Stromal cell of bone marrow (primary cell): ENCODE measurements around the gene CCDC141.

Experiments
- DNase-seq: peaks from one replicate; pipeline ENCODE4 v3.0.0-alpha.2; 2012; ENCODE audit warnings: low read depth

The CCDC141 gene

DNA sequence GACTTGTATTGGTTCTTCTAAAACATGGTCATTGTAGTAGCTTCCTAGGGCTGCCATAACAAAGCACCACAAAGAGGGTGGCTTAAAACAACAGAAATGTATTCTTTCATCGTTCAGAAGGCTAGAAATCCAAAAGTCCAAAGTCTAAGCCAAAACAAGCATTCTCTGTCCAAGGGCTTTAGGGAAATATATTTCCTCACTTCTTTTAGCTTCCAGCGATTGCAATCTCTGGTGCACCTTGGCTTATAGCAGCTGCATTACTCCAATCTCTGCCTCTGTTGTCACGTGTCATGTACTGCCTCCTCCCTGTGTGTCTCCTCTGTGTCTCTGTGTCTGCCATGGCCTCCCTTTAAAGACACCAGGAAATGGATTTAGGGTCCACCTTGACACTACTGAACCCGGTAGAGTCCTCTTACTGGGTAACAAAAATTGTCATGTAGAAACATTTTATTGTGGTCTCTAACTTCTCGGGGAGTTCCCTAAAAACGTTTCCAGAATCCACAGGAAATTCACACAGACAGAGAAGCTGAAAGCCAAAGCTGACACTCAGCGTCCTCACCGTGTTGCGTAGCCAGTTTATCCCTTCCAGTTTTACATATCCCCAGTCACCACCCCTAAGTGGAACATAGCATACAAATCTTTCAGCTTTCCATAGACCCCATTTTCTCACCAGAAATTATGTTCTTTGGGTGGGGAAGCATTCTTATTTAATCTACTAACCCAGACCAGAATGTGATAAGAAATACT is 222.0 kb downstream of the CCDC141 start:
- peak; percentile 23 for DNase-seq

DNA sequence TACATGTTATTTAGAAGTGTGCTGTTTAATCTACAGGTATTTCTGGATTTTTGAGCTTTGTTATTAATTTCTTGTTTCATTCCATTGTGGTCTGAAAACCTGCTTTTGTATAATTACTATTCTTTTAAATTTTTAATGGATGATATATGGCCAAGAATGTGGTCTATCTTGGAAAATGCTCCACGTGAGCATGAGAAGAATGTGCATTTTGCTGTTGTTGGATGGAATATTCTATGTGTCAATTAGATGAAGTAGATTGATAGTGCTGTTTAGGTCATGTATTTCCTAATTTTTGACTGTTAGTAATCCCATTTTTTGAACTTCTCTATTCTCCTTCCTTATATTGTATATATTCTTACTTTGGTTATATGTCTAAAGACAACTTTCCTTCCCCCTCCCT is 222.8 kb downstream of the CCDC141 start:
- no peak for DNase-seq

DNA sequence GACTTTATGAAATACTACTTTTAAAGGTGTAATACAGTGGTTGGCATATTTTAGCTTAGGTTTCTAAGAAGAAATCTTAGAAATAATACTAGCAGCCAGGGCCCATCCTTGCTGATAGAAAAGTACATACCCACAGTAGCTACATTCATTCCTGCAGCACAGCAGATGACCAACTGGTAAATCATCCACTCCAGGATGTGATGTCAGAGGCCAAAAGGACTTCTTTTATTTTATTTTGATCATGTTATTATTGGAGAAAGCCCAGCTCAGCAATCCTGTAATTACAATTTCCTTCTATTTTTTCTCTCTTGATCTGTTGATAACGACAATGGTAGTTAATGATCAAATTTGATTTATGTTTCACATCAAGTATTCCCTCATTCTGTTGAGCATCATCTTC is 224.8 kb downstream of the CCDC141 start:
- peak; percentile 36 for DNase-seq

- DNase-seq, result no peak
Observed at GRCh38 chr2:178824181-178824580, 225.8 kb downstream of the CCDC141 start.

DNA sequence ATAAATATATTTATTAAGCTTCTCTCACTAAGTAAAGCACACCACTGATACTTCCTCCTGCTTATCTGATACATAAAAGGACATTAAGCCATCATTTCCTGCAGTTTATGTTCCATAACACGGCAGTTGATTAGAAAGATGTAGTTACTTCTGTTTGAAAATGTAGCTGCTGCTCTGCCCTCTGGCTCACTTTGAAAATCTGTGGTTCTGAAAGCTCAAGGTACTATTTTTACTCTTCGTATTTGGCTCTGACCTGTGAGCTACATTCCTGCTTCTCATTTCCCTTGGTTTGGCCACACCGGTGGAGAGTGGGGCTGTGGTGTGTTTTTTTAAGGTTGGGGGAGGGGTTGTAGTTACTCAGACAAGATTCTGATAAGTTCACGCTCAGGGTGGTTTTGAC is 229.9 kb downstream of the CCDC141 start:
- DNase-seq, result no peak

DNA sequence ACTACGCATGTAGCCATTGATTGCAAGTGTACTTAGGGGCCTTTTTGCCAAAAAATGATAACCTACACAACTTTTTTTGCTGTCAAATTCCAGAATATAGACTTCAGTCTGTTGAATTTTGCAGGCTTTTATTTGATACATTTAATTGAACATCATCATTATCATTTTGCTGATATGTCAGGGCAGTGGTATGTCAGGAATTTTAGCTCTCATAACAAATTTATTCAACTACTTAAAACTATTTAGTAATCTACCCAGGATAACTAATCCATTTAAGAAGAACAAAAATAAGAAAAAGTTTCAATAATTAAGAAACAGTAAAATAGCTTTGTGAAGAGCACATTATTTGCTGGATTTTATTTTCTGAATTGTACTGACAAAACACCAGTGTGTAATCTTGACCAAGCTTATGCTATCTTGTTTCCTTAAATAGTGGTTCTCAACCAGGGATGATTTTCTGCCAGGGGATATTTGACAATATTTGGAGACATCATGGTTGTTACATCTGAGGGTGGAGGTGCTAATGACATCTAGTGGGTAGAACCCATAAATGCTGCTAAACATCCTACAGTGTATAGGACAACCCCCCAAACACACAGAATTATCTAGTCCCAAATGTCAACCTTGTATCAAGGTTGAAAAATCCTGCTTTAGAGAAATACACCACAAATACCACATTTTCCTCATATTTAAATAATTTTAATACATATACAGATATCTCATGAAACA is 230.6 kb downstream of the CCDC141 start:
- no peak for DNase-seq

DNA sequence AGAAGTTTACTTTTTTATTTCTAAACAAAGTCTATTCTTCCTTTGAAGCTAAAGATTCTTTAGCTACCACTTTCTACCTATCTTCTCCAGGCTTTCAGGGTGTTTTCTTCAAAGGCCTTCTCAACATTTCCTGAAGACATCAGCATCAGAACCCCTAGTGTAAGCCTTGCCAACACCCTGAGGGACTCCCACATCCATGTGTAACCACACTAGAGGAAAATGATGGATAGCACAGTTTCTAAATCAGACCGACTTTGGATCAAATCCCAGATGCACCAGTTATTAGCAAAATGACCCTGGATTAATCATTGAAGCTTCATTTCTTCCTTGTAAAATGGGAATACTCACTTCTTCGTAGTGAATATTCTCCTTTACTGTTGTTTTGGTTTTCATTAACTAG is 238.0 kb downstream of the CCDC141 start:
- DNase-seq, result no peak

DNA sequence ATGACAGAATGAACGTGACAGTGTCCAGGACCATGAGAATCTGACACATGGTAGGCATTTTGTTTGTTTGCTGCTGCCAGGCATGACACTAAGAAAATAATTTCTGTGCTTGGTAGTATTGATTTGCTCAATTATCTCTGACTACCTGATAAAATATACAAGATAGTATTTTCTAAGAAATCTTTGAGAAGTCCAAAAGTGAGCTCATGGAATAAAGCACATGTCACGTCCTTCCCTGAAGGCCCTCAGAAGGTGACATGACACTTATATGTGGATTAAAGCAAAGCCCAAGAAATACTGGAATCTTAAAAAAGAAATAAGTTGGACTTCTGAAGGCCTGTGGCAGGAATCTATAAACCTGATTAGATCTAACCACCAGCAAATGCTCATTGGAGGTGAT is 238.9 kb downstream of the CCDC141 start:
- no peak for DNase-seq

DNA sequence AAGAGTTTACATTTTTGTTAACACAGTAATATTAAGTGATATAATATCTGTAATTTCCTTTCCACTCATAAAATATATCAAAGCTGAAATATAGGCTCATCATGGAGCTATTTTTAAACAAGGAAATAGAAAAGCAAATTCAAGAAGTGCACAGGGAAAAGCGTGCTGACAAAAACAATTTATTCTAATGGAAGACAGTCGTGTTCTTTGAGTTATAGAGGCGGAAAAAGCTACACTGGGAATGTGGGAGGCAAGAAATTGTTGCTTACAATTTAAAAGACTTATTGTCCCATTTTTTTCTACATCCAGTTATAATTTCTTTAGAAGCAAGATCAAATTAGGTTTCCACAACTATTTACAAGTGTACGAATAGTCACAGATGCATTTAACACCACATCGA is 239.5 kb downstream of the CCDC141 start:
- DNase-seq, result no peak

GRCh38 chr2:178807227-178808008 is 242.5 kb downstream of the CCDC141 start, which contains the start of gene TTN:
Gene TTN, minus strand, starts transcription at chr2:178807423. Its CDS starts 2,781 bp downstream, at chr2:178804642.
- no peak for DNase-seq

- no peak for DNase-seq
Observed at GRCh38 chr2:178806543-178806942, 243.4 kb downstream of the CCDC141 start.

GRCh38 chr2:178805457-178805856 is 244.5 kb downstream of the CCDC141 start:
- DNase-seq, result no peak

DNA sequence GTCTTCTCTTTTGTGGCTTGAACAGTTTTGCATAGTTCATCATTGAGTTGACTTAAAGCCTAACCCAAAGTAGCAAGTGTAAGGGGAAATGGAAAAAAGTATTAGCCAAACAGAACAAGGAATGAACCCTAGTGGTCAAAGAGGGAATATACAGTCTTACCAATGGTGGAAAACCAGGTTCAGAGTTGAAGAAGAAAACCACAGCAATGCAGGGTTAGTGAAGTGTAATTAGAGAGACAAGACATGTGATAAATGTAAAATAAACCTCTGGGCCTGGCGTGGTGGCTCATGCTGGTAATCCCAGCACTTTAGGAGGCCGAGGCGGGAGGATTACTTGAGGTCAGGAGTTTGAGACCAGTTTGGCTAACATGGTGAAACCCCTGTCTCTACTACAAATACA is 245.1 kb downstream of the CCDC141 start:
- no peak for DNase-seq

GRCh38 chr2:178800510-178800909 is 249.4 kb downstream of the CCDC141 start:
- no peak for DNase-seq

DNA sequence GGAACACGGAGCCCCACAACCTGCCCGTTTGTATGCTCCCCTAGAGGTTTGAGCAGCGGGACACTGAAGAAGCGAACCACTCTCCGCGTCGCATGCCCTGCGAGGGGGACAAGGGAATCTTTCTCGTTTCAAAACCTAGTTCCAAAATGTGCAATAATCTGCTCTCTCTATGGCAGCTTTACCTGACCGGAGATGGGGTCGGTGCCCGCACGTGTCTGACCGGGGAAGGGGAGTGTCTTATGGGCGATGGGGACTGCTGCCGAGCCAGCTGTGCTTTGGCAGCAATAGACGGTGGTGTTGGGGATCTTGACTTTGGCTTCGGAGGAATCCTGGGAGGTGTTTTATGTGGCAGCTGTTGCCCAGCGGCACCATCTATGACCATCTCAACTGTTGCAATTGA is 250.6 kb downstream of the CCDC141 start:
- DNase-seq, result no peak

DNA sequence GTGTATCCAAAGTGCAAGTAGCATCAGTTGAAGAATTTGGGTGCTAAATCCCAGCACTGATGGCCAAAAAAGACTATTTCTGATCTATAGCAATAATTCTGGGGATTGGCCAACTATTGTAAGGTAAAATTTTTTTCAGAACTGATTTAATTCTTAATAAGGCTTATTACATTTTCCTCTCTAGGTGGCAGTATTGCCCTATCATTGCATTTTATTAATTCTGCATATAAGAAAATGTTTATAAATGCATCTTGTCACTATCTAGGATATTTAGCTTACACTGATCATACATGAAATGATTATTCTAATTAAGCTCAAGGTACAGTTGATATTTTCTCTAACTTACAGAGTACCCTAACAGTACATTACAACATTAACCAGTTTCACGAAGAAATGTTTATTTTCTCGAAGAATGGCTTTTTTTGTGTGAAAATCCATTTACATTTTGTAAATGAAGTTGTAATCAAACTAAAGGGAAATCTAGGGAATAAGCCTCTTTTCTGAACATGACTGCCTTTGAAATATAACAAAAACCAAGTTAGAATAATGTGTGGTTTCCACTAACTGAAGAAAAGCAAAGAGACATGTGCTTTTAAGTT is 253.8 kb downstream of the CCDC141 start:
- DNase-seq, result peak; percentile 32

DNA sequence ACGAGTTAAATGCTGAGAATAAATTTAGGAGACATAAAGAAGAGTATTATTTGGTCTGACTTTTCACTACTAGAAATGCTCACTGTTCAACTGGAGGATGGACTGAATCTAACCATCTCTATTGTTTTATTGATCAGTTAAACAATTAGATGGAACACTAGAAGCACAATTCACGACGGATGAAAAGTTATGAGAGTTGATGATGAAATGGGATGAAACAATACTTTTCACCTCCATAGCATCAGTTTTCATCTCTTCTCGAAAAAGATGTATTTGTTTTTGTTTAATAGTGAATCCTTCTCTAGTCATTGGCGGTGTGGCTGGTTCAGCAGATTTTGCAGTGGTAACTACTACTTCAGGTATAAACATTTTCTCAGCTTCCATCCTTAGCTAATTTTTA is 262.0 kb downstream of the CCDC141 start:
- DNase-seq, result no peak

- no peak for DNase-seq
Observed at GRCh38 chr2:178787155-178787554, 262.8 kb downstream of the CCDC141 start.

DNA sequence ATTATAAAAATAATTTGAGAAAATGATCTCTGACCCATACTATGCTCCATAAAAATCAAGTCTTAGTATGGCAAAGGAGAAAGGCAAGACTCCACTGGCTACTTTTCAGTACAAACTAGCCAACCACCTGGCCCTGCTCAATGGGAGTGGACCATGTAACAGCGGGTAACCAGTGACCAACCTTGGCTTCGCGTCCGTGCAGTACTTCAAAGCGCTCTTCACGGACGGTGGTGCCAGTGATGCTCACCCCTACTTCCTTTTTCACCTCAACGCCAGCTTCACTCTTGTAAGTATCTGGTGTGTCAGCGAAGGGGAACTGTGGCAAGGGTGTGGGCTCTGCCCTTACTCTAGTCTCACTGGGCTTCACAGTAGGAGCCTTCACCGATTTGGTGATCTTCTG is 266.0 kb downstream of the CCDC141 start:
- DNase-seq, result no peak

GRCh38 chr2:178782236-178782635 is 267.7 kb downstream of the CCDC141 start:
- no peak for DNase-seq
